Mononuclear cell (primary cell): ENCODE results near the gene STAG3. TPM values are rescaled to one million over a fixed set of nuclear protein-coding genes. Genes with fewer than 3 reads are reported as not detected.
A peak's percentile ranks its signal among the peaks of the same experiment; 100 is the strongest.
"Not testable (repeated sequence)": the region's sequence is repeated elsewhere in the genome, so short reads cannot be mapped to it uniquely, and the experiment has no call there.

Source experiments
- H3K27me3 ChIP-seq: 2 replicates; pipeline ENCODE4 v1.6.0; 2011; ENCODE audit warnings: low read length, control low read depth; ENCODE audit not compliant: insufficient read depth
- H3K4me1 ChIP-seq: 2 replicates; pipeline ENCODE4 v1.5.1; 2011; ENCODE audit warnings: mild to moderate bottlenecking, low read length, control low read depth; ENCODE audit not compliant: insufficient read depth
- H3K4me3 ChIP-seq: 2 replicates; pipeline ENCODE4 v1.5.1; 2011; ENCODE audit warnings: mild to moderate bottlenecking, low read length, moderate library complexity
- H3K9me3 ChIP-seq: 2 replicates; pipeline ENCODE4 v1.5.1; 2011; ENCODE audit warnings: low read depth, mild to moderate bottlenecking, control low read depth, low read length
- total RNA-seq: library from RNA; depleted of rRNA; stranded (reverse); fragments of >200 nt; gene quantifications from one replicate; pipeline ENCODE4 v1.2.3, GENCODE V29; 2012

Gene STAG3
- 6.7 TPM for total RNA-seq

- Histone ChIP-seq H3K27me3 (no peaks in the 10 kb centered on the region), H3K9me3 (no peaks in the 10 kb centered on the region), H3K4me1 (peaks cover 22% of the 10 kb centered on the region), H3K4me3 (peak within 1 kb of the TSS; percentile 53)
Observed at GRCh38 chr7:100177045-100178001, at the start of gene STAG3, which contains the start of gene GPC2. Gene STAG3 (plus strand): TSS chr7:100177918. CDS start chr7:100180557, 2,639 bp downstream. Gene GPC2 (minus strand): TSS chr7:100177381. CDS start chr7:100177199, 182 bp downstream.

GRCh38 chr7:100128637-100128963 lies 49.1 kb upstream of the STAG3 start:
- Histone ChIP-seq H3K9me3 (no peaks in the 10 kb centered on the region), H3K27me3 (no peaks in the 10 kb centered on the region), H3K4me1 (peaks cover 50% of the 10 kb centered on the region), H3K4me3 (no peak overlapping the region)

- not testable (repeated sequence) for H3K27me3 ChIP-seq, H3K4me3 ChIP-seq, H3K9me3 ChIP-seq
- peaks cover 38% of the 10 kb centered on the region for H3K4me1 ChIP-seq
Observed at GRCh38 chr7:100130220-100130607, 47.5 kb upstream of the STAG3 start.

GRCh38 chr7:100130608-100131453 lies 46.9 kb upstream of the STAG3 start:
- no peak overlapping the region for H3K4me3 ChIP-seq
- H3K27me3 ChIP-seq: no peaks in the 10 kb centered on the region
- H3K9me3 ChIP-seq: no peaks in the 10 kb centered on the region
- peaks cover 32% of the 10 kb centered on the region for H3K4me1 ChIP-seq

- no peak overlapping the region for H3K4me3 ChIP-seq
- H3K4me1 ChIP-seq: peaks cover 24% of the 10 kb centered on the region
- no peaks in the 10 kb centered on the region for H3K27me3 ChIP-seq
- H3K9me3 ChIP-seq: no peaks in the 10 kb centered on the region
Observed at GRCh38 chr7:100132126-100132525, 45.6 kb upstream of the STAG3 start.

GRCh38 chr7:100132697-100133151 lies 45.0 kb upstream of the STAG3 start:
- Histone ChIP-seq H3K27me3 (no peaks in the 10 kb centered on the region), H3K4me3 (no peak overlapping the region), H3K4me1 (peaks cover 21% of the 10 kb centered on the region), H3K9me3 (no peaks in the 10 kb centered on the region)

- Histone ChIP-seq H3K27me3 (no peaks in the 10 kb centered on the region), H3K9me3 (no peaks in the 10 kb centered on the region), H3K4me3 (no peak overlapping the region), H3K4me1 (peaks cover 28% of the 10 kb centered on the region)
Observed at GRCh38 chr7:100137851-100138760, 39.6 kb upstream of the STAG3 start.

GRCh38 chr7:100141555-100141949 lies 36.2 kb upstream of the STAG3 start:
- Histone ChIP-seq H3K4me1 (peaks cover 28% of the 10 kb centered on the region), H3K9me3 (no peaks in the 10 kb centered on the region), H3K4me3 (no peak overlapping the region), H3K27me3 (no peaks in the 10 kb centered on the region)

- Histone ChIP-seq H3K9me3 (no peaks in the 10 kb centered on the region), H3K27me3 (no peaks in the 10 kb centered on the region), H3K4me1 (peaks cover 28% of the 10 kb centered on the region), H3K4me3 (no peak overlapping the region)
Observed at GRCh38 chr7:100142461-100142860, 35.3 kb upstream of the STAG3 start.

- not testable (repeated sequence) for H3K4me3 ChIP-seq, H3K9me3 ChIP-seq, H3K27me3 ChIP-seq
- H3K4me1 ChIP-seq: peaks cover 45% of the 10 kb centered on the region
Observed at GRCh38 chr7:100146350-100146749, 31.4 kb upstream of the STAG3 start.

- no peaks in the 10 kb centered on the region for H3K9me3 ChIP-seq
- H3K4me3 ChIP-seq: no peak overlapping the region
- peaks cover 45% of the 10 kb centered on the region for H3K4me1 ChIP-seq
- no peaks in the 10 kb centered on the region for H3K27me3 ChIP-seq
Observed at GRCh38 chr7:100147278-100147677, 30.4 kb upstream of the STAG3 start.

- Histone ChIP-seq H3K27me3 (no peaks in the 10 kb centered on the region), H3K4me3 (peak overlapping the region; percentile 97), H3K4me1 (peaks cover 49% of the 10 kb centered on the region), H3K9me3 (no peaks in the 10 kb centered on the region)
Observed at GRCh38 chr7:100148225-100148558, 29.5 kb upstream of the STAG3 start.

GRCh38 chr7:100148559-100149328 lies 29.0 kb upstream of the STAG3 start, which contains the start of gene LAMTOR4:
Gene LAMTOR4 (plus strand): TSS chr7:100148918. CDS start chr7:100148973, 55 bp downstream.
- H3K9me3 ChIP-seq: no peaks in the 10 kb centered on the region
- H3K4me3 ChIP-seq: peak within 1 kb of the TSS; percentile 97
- peaks cover 55% of the 10 kb centered on the region for H3K4me1 ChIP-seq
- no peaks in the 10 kb centered on the region for H3K27me3 ChIP-seq

- Histone ChIP-seq H3K9me3 (no peaks in the 10 kb centered on the region), H3K4me3 (no peak overlapping the region), H3K4me1 (peaks cover 89% of the 10 kb centered on the region), H3K27me3 (no peaks in the 10 kb centered on the region)
Observed at GRCh38 chr7:100152404-100152803, 25.3 kb upstream of the STAG3 start.
